Measurements from ENCODE around the gene OR52E6.
A peak's percentile ranks its signal among the peaks of the same experiment; 100 is the strongest.

OR52E6 gene

GRCh38 chr11:5841797-5842196 is at the start of gene OR52E6:
Gene OR52E6 (minus strand): TSS chr11:5841897. CDS start chr11:5841897, 0 bp downstream.
- no peak for DNase-seq

- DNase-seq = peak; percentile 28
Measured at GRCh38 chr11:5891216-5891800, 49.6 kb upstream of the OR52E6 start.

GRCh38 chr11:5887661-5888060 is 46.0 kb upstream of the OR52E6 start:
- no peak for DNase-seq

GRCh38 chr11:5887172-5887571 is 45.5 kb upstream of the OR52E6 start:
- no peak for DNase-seq

- DNase-seq = no peak
Measured at GRCh38 chr11:5881756-5882155, 40.1 kb upstream of the OR52E6 start.

GRCh38 chr11:5880329-5880728 is 38.6 kb upstream of the OR52E6 start, which contains the start of gene OR52E4:
Gene OR52E4 (plus strand): TSS chr11:5880629. CDS start chr11:5884293, 3,664 bp downstream.
- DNase-seq = no peak

GRCh38 chr11:5878564-5878963 is 36.9 kb upstream of the OR52E6 start:
- DNase-seq = no peak

- no peak for DNase-seq
Measured at GRCh38 chr11:5865826-5866225, 24.1 kb upstream of the OR52E6 start.

GRCh38 chr11:5857590-5857989 is 15.9 kb upstream of the OR52E6 start, which contains the start of gene OR52E8:
Gene OR52E8 (minus strand): TSS chr11:5857690. CDS start chr11:5857690, 0 bp downstream.
- DNase-seq = no peak

- DNase-seq = no peak
Measured at GRCh38 chr11:5851002-5851401, 9.3 kb upstream of the OR52E6 start.

- no peak for DNase-seq
Measured at GRCh38 chr11:5847711-5848110, 6.0 kb upstream of the OR52E6 start.

GRCh38 chr11:5846701-5847100 is 5.0 kb upstream of the OR52E6 start:
- no peak for DNase-seq

- DNase-seq = no peak
Measured at GRCh38 chr11:5837695-5838094, 4.0 kb downstream of the OR52E6 start.

- no peak for DNase-seq
Measured at GRCh38 chr11:5833446-5833845, 8.3 kb downstream of the OR52E6 start.

- no peak for DNase-seq
Measured at GRCh38 chr11:5831196-5831829, 10.4 kb downstream of the OR52E6 start.

- DNase-seq = peak; percentile 32
Measured at GRCh38 chr11:5818245-5818886, 23.3 kb downstream of the OR52E6 start.

GRCh38 chr11:5815534-5815933 is 26.2 kb downstream of the OR52E6 start:
- peak; percentile 82 for DNase-seq

GRCh38 chr11:5809905-5810795 is 31.5 kb downstream of the OR52E6 start:
- no peak for DNase-seq

GRCh38 chr11:5809122-5809519 is 32.6 kb downstream of the OR52E6 start:
- DNase-seq = peak; percentile 29

- DNase-seq = peak; percentile 76
Measured at GRCh38 chr11:5808500-5809121, 33.1 kb downstream of the OR52E6 start, which contains the start of gene OR52N2. Gene OR52N2 (plus strand): TSS chr11:5808924. CDS start chr11:5820336, 11,412 bp downstream.

GRCh38 chr11:5807580-5807979 is 34.1 kb downstream of the OR52E6 start:
- DNase-seq = no peak

- no peak for DNase-seq
Measured at GRCh38 chr11:5803982-5804381, 37.7 kb downstream of the OR52E6 start.
